Activated CD4-positive, alpha-beta T cell treated with anti-CD3 and anti-CD28 coated beads for 36 hours (primary cell): ENCODE measurements around the gene TOMM70. TPM values are rescaled to one million over a fixed set of nuclear protein-coding genes. Genes with fewer than 3 reads are reported as not detected.
A peak's percentile ranks its signal among the peaks of the same experiment; 100 is the strongest.
"Not testable (repeated sequence)": the region's sequence is repeated elsewhere in the genome, so short reads cannot be mapped to it uniquely, and the experiment has no call there.

ENCODE experiments used
- ATAC-seq: fragments of 200-7000 bp; cut with Tn5 transposase; one replicate; pipeline ENCODE4 v1.10.0; 2021; ENCODE audit warnings: mild to moderate bottlenecking, moderate library complexity
- CTCF ChIA-PET: fragments of 350-600 bp; sonication (Branson Sonifier 250); formaldehyde crosslinking; loops from one replicate; lab custom pipeline; 2021; ENCODE audit warnings: antibody characterized with exemption; lab: Charles Lee
- POLR2A ChIA-PET: fragments of 350-600 bp; sonication (Branson Sonifier 250); formaldehyde crosslinking; loops from one replicate; lab custom pipeline; 2021; ENCODE audit warnings: antibody characterized with exemption, inconsistent platforms; lab: Charles Lee
- DNase-seq: peaks from one replicate; pipeline ENCODE4 v3.0.0-alpha.2; 2020
- H3K27ac Mint-ChIP-seq: one replicate; pipeline ENCODE4 v1.8.0; 2021; ENCODE audit warnings: mixed read lengths
- H3K27me3 Mint-ChIP-seq: one replicate; pipeline ENCODE4 v1.8.0; 2021; ENCODE audit warnings: mixed read lengths
- H3K36me3 Mint-ChIP-seq: one replicate; pipeline ENCODE4 v1.8.0; 2021; ENCODE audit warnings: low read depth, mixed read lengths
- H3K4me1 Mint-ChIP-seq: one replicate; pipeline ENCODE4 v1.8.0; 2021; ENCODE audit warnings: mixed read lengths
- H3K4me3 Mint-ChIP-seq: one replicate; pipeline ENCODE4 v1.8.0; 2021; ENCODE audit warnings: mild to moderate bottlenecking, moderate library complexity, mixed read lengths
- H3K9me3 Mint-ChIP-seq: one replicate; pipeline ENCODE4 v1.8.0; 2021; ENCODE audit warnings: low read depth, mixed read lengths
- intact Hi-C, 2 experiments: fragments of 100-400 bp; cut with DNase I in 1 of 2; cut with micrococcal nuclease in 1 of 2; formaldehyde crosslinking; loops; one replicate each; pipeline versions ENCODE4 v1.14.2 to v1.15.1; 2022 to 2024; cut with DNase I, micrococcal nuclease
- total RNA-seq, 2 experiments: library from RNA; stranded (reverse); gene quantifications; one replicate each; pipeline ENCODE4 v1.2.3, GENCODE V29; 2021

TOMM70 gene
- 10 to 100 TPM; 54.0 to 54.1 TPM for total RNA-seq

DNA sequence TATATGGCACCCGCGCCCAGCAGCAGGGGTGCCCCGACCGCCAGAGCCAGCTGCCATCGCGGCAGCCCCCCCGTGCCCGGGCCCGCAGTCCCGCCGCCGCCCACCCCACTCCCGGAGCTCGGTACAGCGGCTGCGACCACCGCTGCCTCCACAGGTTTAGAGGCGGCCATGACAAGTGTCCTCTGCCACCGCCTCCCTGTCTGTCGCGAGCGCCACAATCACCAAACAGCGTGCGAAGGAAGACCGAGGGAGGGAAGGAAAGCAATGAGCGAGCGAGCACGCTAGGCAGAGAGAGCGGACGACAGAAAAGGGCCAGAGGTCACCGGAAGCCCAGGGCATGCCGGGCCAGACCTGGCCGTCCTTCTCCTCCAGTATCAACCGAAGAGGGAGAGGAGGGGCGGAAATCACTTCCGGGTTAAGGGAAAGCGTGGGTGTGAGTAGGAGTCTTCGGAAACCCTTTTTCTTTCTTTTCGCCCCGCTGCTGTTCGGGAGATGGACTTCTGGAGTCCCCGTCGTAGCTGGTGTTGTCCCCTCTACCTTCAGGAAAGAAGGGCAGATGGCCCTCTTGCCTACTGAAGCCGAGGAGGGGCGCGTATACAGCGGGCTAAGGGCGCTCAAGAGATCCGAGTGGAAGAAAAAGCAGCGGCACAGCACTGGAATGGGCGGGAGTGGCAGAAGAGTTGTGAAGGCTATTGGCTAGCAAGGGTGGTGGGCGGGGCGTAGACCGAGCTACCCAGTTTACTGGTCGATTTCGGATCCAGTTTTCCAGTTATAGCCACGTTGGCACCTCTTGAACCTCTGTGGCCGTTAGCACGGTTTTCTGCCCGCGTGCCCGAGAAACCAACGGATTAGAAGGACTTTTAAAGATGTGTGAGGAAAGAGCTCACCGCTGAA is at the start of gene TOMM70, which contains the start of gene LNP1:
Gene TOMM70, minus strand, starts transcription at position 310 of the 894 bp plus-strand sequence. Its CDS starts 140 bp downstream, at position 170.
Gene LNP1, plus strand, starts transcription at position 760 of the 894 bp plus-strand sequence. CDS start 28,191 bp downstream, outside the sequence.
- no peaks in the 10 kb centered on the region for H3K9me3 Mint-ChIP-seq
- intact Hi-C loops = loop anchor here (1.0 to 10.0 kb wide), 13 partner anchors 67 to 1499 kb away; partner anchors contain the start of genes CMSS1 (in 2 of the 2), NIT2 (in 2 of the 2), TBC1D23 (in 2 of the 2) and ZBTB11 (in 2 of the 2)
- H3K27ac Mint-ChIP-seq = peak within 1 kb of the TSS; percentile 96
- peaks cover 21% of the 10 kb centered on the region for H3K36me3 Mint-ChIP-seq
- H3K4me1 Mint-ChIP-seq = peaks cover 51% of the 10 kb centered on the region
- ChIA-PET POLR2A (interaction anchor here (0.6 to 1.5 kb wide), 8 partner anchors 10 to 1284 kb away, joined by 3 to 7 read pairs (median 6); partner anchors contain the start of genes TBC1D23 and TFG), CTCF (interaction anchor here (0.6 to 2.9 kb wide), 11 partner anchors 8 to 569 kb away, joined by 3 to 12 read pairs (median 5); partner anchors contain the start of gene TBC1D23)
- peak; percentile 98 for DNase-seq
- no peaks in the 10 kb centered on the region for H3K27me3 Mint-ChIP-seq
- H3K4me3 Mint-ChIP-seq = peak within 1 kb of the TSS; percentile 78
- ATAC-seq = peak; percentile 91

DNA sequence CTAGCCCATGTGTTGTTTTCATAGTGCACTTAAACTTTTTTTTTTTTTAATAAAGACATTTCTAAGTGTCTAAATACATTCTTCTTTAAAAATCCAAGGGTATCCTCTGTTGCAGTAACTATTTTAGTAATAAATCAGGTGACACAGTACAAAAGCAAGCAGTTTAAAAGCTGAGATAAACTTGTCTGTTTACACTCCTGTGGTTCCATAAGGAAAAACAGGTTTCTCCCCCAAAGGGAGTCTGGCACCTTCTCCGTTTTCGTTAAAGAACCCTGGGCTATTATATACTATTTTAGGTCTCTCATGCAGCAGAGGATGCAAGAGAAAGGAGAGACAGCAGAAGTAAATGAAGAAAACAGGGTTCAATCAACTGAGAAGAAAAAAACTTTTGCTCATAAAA is 48.3 kb upstream of the TOMM70 start:
- H3K4me1 Mint-ChIP-seq = no peaks in the 10 kb centered on the region
- intact Hi-C loops = no loop called here
- ChIA-PET CTCF (interaction anchor here (0.7 to 2.5 kb wide), 2 partner anchors 14 to 288 kb away, joined by 6 to 7 read pairs; no protein-coding TSS in a partner anchor), POLR2A (interaction anchor here (0.6 kb wide), 1 partner anchor 380 kb away, joined by 3 read pairs; no protein-coding TSS in a partner anchor)
- ATAC-seq = no peak
- no peak overlapping the region for H3K27ac Mint-ChIP-seq
- no peak overlapping the region for H3K4me3 Mint-ChIP-seq
- no peaks in the 10 kb centered on the region for H3K27me3 Mint-ChIP-seq
- H3K9me3 Mint-ChIP-seq = no peaks in the 10 kb centered on the region
- DNase-seq = no peak
- no peaks in the 10 kb centered on the region for H3K36me3 Mint-ChIP-seq

DNA sequence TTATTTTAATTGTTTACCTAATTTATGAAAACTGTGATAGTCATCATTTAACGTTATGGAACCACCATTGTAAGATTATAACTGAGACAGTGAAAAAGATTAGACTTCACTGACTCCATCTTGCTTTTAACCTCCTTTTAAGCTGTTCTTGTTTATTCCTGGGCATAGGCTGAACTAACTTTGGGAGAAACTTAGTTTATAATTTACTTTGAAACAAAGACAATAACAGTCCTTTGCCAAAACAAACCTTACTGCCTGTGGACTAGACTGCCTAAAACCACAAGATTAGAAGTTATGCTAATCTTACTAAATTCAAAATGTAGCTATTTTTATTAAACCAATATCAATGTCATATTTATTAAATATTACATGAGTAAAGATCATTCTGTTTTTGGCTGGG is 47.2 kb upstream of the TOMM70 start:
- Mint-ChIP-seq H3K36me3 (no peaks in the 10 kb centered on the region), H3K9me3 (peaks cover 2% of the 10 kb centered on the region), H3K4me1 (no peaks in the 10 kb centered on the region), H3K27ac (no peak overlapping the region), H3K27me3 (no peaks in the 10 kb centered on the region), H3K4me3 (no peak overlapping the region)
- DNase-seq (no peak), ATAC-seq (no peak)
- intact Hi-C loops = no loop called here
- CTCF ChIA-PET = interaction anchor here (0.7 to 2.5 kb wide), 2 partner anchors 15 to 245 kb away, joined by 3 to 7 read pairs; no protein-coding TSS in a partner anchor
- POLR2A ChIA-PET = interaction anchor here (0.6 kb wide), 1 partner anchor 33 kb away, joined by 4 read pairs; no protein-coding TSS in a partner anchor

DNA sequence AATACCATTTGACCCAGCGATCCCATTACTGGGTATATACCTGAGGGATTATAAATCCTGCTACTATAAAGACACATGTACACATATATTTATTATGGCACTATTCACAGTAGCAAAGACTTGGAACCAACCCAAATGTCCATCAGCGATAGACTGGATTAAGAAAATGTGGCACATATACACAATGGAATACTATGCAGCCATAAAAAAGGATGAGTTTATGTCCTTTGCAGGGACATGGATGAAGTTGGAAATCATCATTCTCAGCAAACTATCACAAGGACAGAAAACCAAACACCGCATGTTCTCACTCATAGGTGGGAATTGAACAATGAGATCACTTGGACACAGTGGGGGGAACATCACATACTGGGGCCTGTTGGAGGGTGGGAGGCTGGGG is 46.2 kb upstream of the TOMM70 start:
- H3K4me3 Mint-ChIP-seq, intact Hi-C loops, H3K27ac Mint-ChIP-seq, ATAC-seq, H3K27me3 Mint-ChIP-seq, DNase-seq, H3K9me3 Mint-ChIP-seq, POLR2A ChIA-PET, H3K36me3 Mint-ChIP-seq, H3K4me1 Mint-ChIP-seq: not testable (repeated sequence)
- CTCF ChIA-PET = interaction anchor here (2.5 kb wide), 1 partner anchor 16 kb away, joined by 7 read pairs; no protein-coding TSS in a partner anchor

DNA sequence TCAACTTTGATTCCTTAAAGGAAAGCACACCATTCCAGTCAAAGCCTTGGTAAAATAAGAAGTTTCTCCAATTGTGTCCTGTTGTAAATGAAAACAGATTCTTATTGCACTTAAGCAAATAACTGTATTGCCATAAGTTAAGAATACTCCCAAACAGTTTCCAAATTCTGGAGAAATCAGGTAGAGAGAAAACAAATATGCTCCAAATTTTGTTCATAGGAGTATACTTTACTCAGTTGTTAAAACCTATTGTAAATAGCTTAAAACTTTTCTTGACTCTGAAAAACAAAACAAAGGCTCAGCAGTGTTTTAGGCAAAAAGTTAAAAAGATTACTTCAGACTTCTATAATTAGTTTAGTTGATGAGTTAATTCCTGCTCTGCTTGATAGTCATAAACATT is 42.8 kb upstream of the TOMM70 start:
- Mint-ChIP-seq H3K27ac (no peak overlapping the region), H3K27me3 (no peaks in the 10 kb centered on the region), H3K4me1 (peaks cover 9% of the 10 kb centered on the region), H3K36me3 (no peaks in the 10 kb centered on the region), H3K4me3 (no peak overlapping the region), H3K9me3 (peaks cover 2% of the 10 kb centered on the region)
- DNase-seq (no peak), ATAC-seq (no peak)
- ChIA-PET CTCF (no interaction called here), POLR2A (no interaction called here)
- intact Hi-C loops = no loop called here

DNA sequence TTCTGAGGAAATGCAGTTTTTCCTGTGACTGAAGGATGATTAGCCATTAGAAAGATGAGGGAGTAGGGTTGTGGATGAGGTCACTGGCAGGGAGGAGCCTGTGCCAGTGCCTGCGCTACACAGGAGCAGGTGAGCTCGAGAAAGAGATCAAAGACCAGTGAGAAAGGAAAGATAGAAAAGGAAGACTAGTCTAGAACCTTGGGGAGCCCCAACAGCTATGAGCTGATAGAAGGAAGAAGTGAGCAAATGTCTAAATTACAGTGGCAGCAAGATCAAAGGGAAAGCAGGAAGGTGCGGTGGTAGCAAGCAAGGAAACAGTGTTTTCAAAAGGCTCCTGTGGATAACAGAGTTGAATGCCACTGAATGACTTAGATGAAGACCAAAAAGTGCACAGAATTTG is 40.0 kb upstream of the TOMM70 start:
- intact Hi-C loops = no loop called here
- Mint-ChIP-seq H3K27ac (no peak overlapping the region), H3K9me3 (peaks cover 2% of the 10 kb centered on the region), H3K4me1 (peaks cover 9% of the 10 kb centered on the region), H3K36me3 (no peaks in the 10 kb centered on the region), H3K27me3 (no peaks in the 10 kb centered on the region), H3K4me3 (no peak overlapping the region)
- peak; percentile 61 for ATAC-seq
- peak; percentile 16 for DNase-seq
- ChIA-PET CTCF (interaction anchor here (0.9 kb wide), 1 partner anchor 18 kb away, joined by 3 read pairs; no protein-coding TSS in a partner anchor), POLR2A (no interaction called here)

DNA sequence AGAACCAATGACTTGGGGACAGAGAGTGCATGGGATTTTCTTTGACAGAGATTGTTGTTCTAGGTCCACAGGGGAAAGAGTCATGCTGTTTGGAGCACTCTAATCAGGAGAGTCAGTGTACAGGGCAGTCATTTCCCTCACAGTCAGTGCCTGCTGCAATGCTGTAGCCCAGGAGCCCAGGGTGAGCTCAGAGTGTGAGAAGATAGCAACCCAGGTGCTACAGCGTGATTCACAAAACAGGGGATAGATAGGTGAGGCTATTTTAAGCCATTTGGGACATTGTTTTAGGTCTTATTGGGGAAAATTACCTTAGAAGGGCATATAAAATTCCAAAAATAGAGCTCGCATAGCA is 37.7 kb upstream of the TOMM70 start:
- DNase-seq (no peak), ATAC-seq (no peak)
- intact Hi-C loops = no loop called here
- Mint-ChIP-seq H3K9me3 (peaks cover 3% of the 10 kb centered on the region), H3K4me3 (no peak overlapping the region), H3K4me1 (peaks cover 9% of the 10 kb centered on the region), H3K36me3 (no peaks in the 10 kb centered on the region), H3K27me3 (no peaks in the 10 kb centered on the region), H3K27ac (no peak overlapping the region)
- CTCF ChIA-PET = interaction anchor here (0.6 to 1.0 kb wide), 2 partner anchors 15 to 549 kb away, joined by 3 read pairs; no protein-coding TSS in a partner anchor
- POLR2A ChIA-PET = no interaction called here

DNA sequence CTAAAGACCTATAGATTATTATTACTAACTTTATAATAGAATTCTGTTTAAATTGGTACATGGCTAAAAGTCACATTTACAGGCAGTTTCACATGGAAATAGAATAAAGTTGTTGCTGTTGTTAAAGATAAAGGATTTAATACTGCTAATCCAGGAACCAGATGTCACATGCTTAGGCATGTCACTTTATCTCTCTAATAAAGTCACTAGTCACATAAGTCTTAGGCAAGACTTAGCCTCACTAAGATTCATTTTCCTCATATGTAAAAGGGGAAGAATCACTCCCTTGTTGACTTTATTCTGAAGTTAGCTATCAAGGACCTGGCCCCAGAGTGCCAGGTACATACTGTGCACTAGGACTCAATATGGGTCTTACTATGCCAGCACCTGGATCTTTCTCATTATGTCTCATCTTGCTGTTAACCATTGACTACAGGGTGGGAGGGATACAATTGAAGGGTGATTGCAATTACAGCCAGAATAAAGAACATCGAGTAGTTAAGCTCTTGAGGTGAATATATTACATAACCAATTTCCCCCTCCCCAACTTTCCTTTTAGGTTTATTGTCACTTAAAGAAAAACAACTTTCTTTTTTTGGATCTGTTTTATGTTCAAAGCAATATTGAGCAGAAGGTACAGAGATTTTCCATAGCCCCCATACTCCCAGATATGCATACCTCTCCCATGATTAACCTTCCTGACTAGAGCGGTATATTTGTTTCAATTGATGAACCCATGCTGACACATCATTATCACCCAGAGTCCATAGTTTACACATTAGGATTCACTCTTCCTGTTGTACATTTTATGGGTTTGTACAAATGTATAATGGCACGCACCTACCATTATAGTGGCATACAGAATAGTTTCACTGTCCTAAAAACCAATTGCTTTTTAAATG is 37.1 kb upstream of the TOMM70 start:
- POLR2A ChIA-PET = no interaction called here
- CTCF ChIA-PET = interaction anchor here (0.6 to 1.3 kb wide), 4 partner anchors 11 to 549 kb away, joined by 3 read pairs; no protein-coding TSS in a partner anchor
- no peak for ATAC-seq

DNA sequence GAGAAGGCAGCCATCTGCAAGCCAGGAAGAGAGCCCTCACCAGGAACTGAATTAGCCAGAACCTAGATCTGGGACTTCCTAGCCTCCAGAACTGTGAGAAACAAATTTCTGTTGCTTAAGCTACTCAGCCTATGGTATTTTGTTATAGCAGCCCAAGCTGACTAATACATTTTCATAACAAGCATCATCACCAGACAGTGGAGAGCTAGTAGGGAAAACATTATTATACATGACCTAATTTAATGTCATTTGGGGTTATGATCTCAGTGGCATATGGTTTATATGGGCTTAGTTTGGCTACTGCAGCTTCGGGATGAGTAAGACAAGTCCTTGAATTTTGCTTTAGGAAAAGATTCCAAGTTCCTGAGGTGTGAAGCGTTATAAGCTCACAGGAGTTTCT is 36.1 kb upstream of the TOMM70 start:
- H3K27me3 Mint-ChIP-seq = no peaks in the 10 kb centered on the region
- H3K9me3 Mint-ChIP-seq = peaks cover 3% of the 10 kb centered on the region
- DNase-seq (no peak), ATAC-seq (no peak)
- POLR2A ChIA-PET = interaction anchor here (0.8 kb wide), 1 partner anchor 14 kb away, joined by 3 read pairs; no protein-coding TSS in a partner anchor
- intact Hi-C loops = no loop called here
- no peaks in the 10 kb centered on the region for H3K36me3 Mint-ChIP-seq
- peaks cover 9% of the 10 kb centered on the region for H3K4me1 Mint-ChIP-seq
- no peak overlapping the region for H3K27ac Mint-ChIP-seq
- CTCF ChIA-PET = interaction anchor here (0.5 to 1.3 kb wide), 4 partner anchors 10 to 1125 kb away, joined by 3 read pairs; no protein-coding TSS in a partner anchor
- no peak overlapping the region for H3K4me3 Mint-ChIP-seq

More for the DNA sequence above, 37.1 kb upstream of the TOMM70 start:
- no peaks in the 10 kb centered on the region for H3K27me3 Mint-ChIP-seq
- intact Hi-C loops = no loop called here
- H3K4me3 Mint-ChIP-seq = no peak overlapping the region
- no peaks in the 10 kb centered on the region for H3K36me3 Mint-ChIP-seq
- H3K9me3 Mint-ChIP-seq = peaks cover 3% of the 10 kb centered on the region
- no peak for DNase-seq
- H3K4me1 Mint-ChIP-seq = peaks cover 9% of the 10 kb centered on the region
- no peak overlapping the region for H3K27ac Mint-ChIP-seq

DNA sequence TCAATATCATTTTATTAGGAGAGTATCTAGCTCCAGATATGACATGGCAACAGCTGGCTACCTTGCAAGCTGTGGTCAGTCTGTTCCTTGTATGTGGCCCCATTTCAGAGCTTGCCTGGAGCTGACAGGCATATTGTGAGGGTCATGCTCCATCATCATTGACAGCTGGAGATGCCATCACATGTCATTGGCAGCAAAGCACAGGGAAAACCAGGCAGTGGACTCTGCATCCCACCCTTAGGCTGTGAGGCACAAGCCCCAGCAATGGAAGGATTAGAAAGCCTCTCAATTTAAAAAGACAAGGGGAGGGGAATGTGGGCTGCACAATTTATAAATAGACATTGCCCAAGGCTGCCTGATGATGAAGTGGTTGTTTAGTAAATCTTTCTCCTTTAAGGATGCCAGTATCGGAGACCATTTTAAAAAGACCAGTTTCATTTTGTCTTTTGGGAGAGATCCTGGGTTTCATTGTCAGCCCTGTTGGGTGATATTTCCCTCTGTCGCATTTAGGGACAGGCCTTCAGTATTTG is 28.4 kb upstream of the TOMM70 start:
- peaks cover 3% of the 10 kb centered on the region for H3K9me3 Mint-ChIP-seq
- no peaks in the 10 kb centered on the region for H3K36me3 Mint-ChIP-seq
- POLR2A ChIA-PET = no interaction called here
- H3K4me3 Mint-ChIP-seq = no peak overlapping the region
- H3K4me1 Mint-ChIP-seq = no peaks in the 10 kb centered on the region
- intact Hi-C loops = no loop called here
- H3K27me3 Mint-ChIP-seq = peaks cover 6% of the 10 kb centered on the region
- CTCF ChIA-PET = no interaction called here
- no peak for DNase-seq
- no peak for ATAC-seq
- H3K27ac Mint-ChIP-seq = no peak overlapping the region
